IMR-90 (cell line): Measurements from ENCODE around the gene HUWE1. TPM values are rescaled to one million over a fixed set of nuclear protein-coding genes. Genes with fewer than 3 reads are reported as not detected.

Experiments
- ATAC-seq: fragments of 200-7000 bp; cut with Tn5 transposase; 2 replicates; pipeline ENCODE4 v1.9.1; 2020; ENCODE audit warnings: low read depth, mild to moderate bottlenecking, moderate library complexity
- BruUV-seq: library from RNA; stranded (reverse); fragments of 400-500 nt; replicated peaks from 2 replicates; lab custom pipeline; 2021; lab: Mats Ljungman, UMichigan
- CTCF ChIA-PET: fragments of 300-600 bp; formaldehyde crosslinking; extraction: SDS; loops from one replicate; lab custom pipeline; 2021; ENCODE audit warnings: antibody characterized with exemption; lab: Yijun Ruan, JAX
- POLR2A ChIA-PET: fragments of 300-600 bp; sonication (Branson Sonifier 250); formaldehyde crosslinking; loops from one replicate; lab custom pipeline; 2022; ENCODE audit warnings: antibody characterized with exemption; ENCODE audit not compliant: unreplicated experiment; lab: Charles Lee
- DNase-seq: peaks from one replicate; pipeline ENCODE4 v3.0.0; 2013
- H2AFZ ChIP-seq: replicated peaks from 2 replicates; pipeline ENCODE3; 2013; ENCODE audit warnings: low read length, mild to moderate bottlenecking; ENCODE audit not compliant: poor library complexity
- H2AK5ac ChIP-seq: 2 replicates; pipeline ENCODE4 v1.6.1; 2013; ENCODE audit warnings: low read depth, low read length, inconsistent platforms
- H2AK9ac ChIP-seq: replicated peaks from 2 replicates; pipeline ENCODE3; 2013; ENCODE audit warnings: mild to moderate bottlenecking, low read depth, low read length, moderate library complexity; ENCODE audit not compliant: poor library complexity
- H2BK120ac ChIP-seq: 2 replicates; pipeline ENCODE4 v1.6.1; 2013; ENCODE audit warnings: low read depth, low read length, inconsistent platforms
- H2BK15ac ChIP-seq: 3 replicates; pipeline ENCODE4 v1.6.1; 2013; ENCODE audit warnings: low read depth, low read length, inconsistent platforms
- H2BK20ac ChIP-seq: 2 replicates; pipeline ENCODE4 v1.6.1; 2013; ENCODE audit warnings: low read depth, mild to moderate bottlenecking, inconsistent platforms, low read length, moderate library complexity
- H2BK5ac ChIP-seq: 2 replicates; pipeline ENCODE4 v1.6.1; 2013; ENCODE audit warnings: mild to moderate bottlenecking, low read depth, low read length, inconsistent platforms; ENCODE audit not compliant: poor library complexity, severe bottlenecking
- H3K14ac ChIP-seq: replicated peaks from 2 replicates; pipeline ENCODE4 v1.6.1; 2013; ENCODE audit warnings: low read depth, low read length, inconsistent platforms
- H3K18ac ChIP-seq: 2 replicates; pipeline ENCODE4 v1.6.1; 2013; ENCODE audit warnings: low read depth, low read length, control low read depth
- H3K23ac ChIP-seq: 2 replicates; pipeline ENCODE4 v1.6.1; 2013; ENCODE audit warnings: low read depth, low read length, inconsistent platforms
- H3K27ac ChIP-seq: 2 replicates; pipeline ENCODE4 v1.5.1; 2013; ENCODE audit warnings: mild to moderate bottlenecking, control low read depth, low read length; ENCODE audit not compliant: insufficient read depth
- H3K27me3 ChIP-seq: 2 replicates; pipeline ENCODE4 v1.6.1; 2013; ENCODE audit warnings: low read length; ENCODE audit not compliant: control insufficient read depth, insufficient read depth
- H3K36me3 ChIP-seq: 2 replicates; pipeline ENCODE4 v1.6.1; 2013; ENCODE audit warnings: low read length, mixed read lengths; ENCODE audit not compliant: control insufficient read depth, insufficient read depth
- H3K4ac ChIP-seq: 2 replicates; pipeline ENCODE4 v1.6.1; 2013; ENCODE audit warnings: low read depth, low read length, inconsistent platforms
- H3K4me1 ChIP-seq: 2 replicates; pipeline ENCODE4 v1.6.1; 2013; ENCODE audit warnings: low read length, mixed read lengths; ENCODE audit not compliant: control insufficient read depth, insufficient read depth
- H3K4me2 ChIP-seq: 2 replicates; pipeline ENCODE4 v1.6.1; 2013; ENCODE audit warnings: low read depth, mild to moderate bottlenecking, control low read depth, low read length, moderate library complexity
- H3K4me3 ChIP-seq: 2 replicates; pipeline ENCODE4 v1.5.1; 2013; ENCODE audit warnings: low read depth, mild to moderate bottlenecking, control low read depth, low read length, moderate library complexity; ENCODE audit not compliant: insufficient read depth
- H3K56ac ChIP-seq: 2 replicates; pipeline ENCODE4 v1.6.1; 2013; ENCODE audit warnings: low read length, inconsistent platforms; ENCODE audit not compliant: insufficient read depth; ENCODE audit errors: extremely low read depth
- H3K79me1 ChIP-seq, 2 experiments: 2 replicates each; pipeline ENCODE4 v1.6.1; 2013; ENCODE audit warnings: low read length in 2 of 2, inconsistent platforms in 1 of 2, low read depth in 1 of 2
- H3K9ac ChIP-seq: 2 replicates; pipeline ENCODE4 v1.6.1; 2013; ENCODE audit warnings: low read depth, low read length, control low read depth
- H3K9me1 ChIP-seq: 2 replicates; pipeline ENCODE4 v1.6.1; 2013; ENCODE audit warnings: low read length, inconsistent platforms; ENCODE audit not compliant: insufficient read depth
- H3K9me3 ChIP-seq: 2 replicates; pipeline ENCODE4 v1.6.1; 2013; ENCODE audit warnings: low read length; ENCODE audit not compliant: control insufficient read depth, insufficient read depth
- H4K20me1 ChIP-seq: 2 replicates; pipeline ENCODE4 v1.6.1; 2013; ENCODE audit warnings: low read length, inconsistent platforms; ENCODE audit not compliant: insufficient read depth
- H4K5ac ChIP-seq: 2 replicates; pipeline ENCODE4 v1.6.1; 2013; ENCODE audit warnings: mild to moderate bottlenecking, low read depth, low read length, control low read depth
- H4K8ac ChIP-seq, 2 experiments: 2 replicates each; pipeline ENCODE4 v1.6.1; 2013; ENCODE audit warnings: low read depth in 2 of 2, low read length in 2 of 2, control low read depth in 1 of 2, inconsistent platforms in 1 of 2
- H4K91ac ChIP-seq: 2 replicates; pipeline ENCODE4 v1.6.1; 2013; ENCODE audit warnings: low read depth, low read length, inconsistent platforms; ENCODE audit not compliant: insufficient read depth
- BHLHE40 ChIP-seq: fragments of 150-350 bp; IDR thresholded peaks from 2 replicates; pipeline ENCODE4 v1.6.1; 2016; ENCODE audit warnings: mild to moderate bottlenecking, low read depth, low read length
- CEBPB ChIP-seq: IDR thresholded peaks from 2 replicates; pipeline ENCODE4 v1.6.1; 2012; ENCODE audit warnings: low read depth, low read length, improper control_type of control experiment
- CHD1 ChIP-seq: IDR thresholded peaks from 2 replicates; pipeline ENCODE4 v1.6.1; 2012; ENCODE audit warnings: low read depth, low read length, improper control_type of control experiment
- FOS ChIP-seq: fragments of 150-350 bp; IDR thresholded peaks from 2 replicates; pipeline ENCODE4 v1.6.1; 2016; ENCODE audit warnings: low read depth, low read length
- MAFK ChIP-seq: IDR thresholded peaks from 2 replicates; pipeline ENCODE4 v1.6.1; 2012; ENCODE audit warnings: low read depth, low read length, improper control_type of control experiment
- MAZ ChIP-seq: IDR thresholded peaks from 2 replicates; pipeline ENCODE4 v1.6.1; 2012; ENCODE audit warnings: low read depth, mild to moderate bottlenecking, low read length, improper control_type of control experiment, moderate library complexity, borderline replicate concordance
- MXI1 ChIP-seq: IDR thresholded peaks from 2 replicates; pipeline ENCODE4 v1.6.1; 2012; ENCODE audit warnings: low read depth, mild to moderate bottlenecking, low read length, moderate library complexity, borderline replicate concordance
- POLR2A ChIP-seq: IDR thresholded peaks from 2 replicates; pipeline ENCODE4 v1.6.1; 2012; ENCODE audit warnings: mild to moderate bottlenecking, low read depth, low read length
- RAD21 ChIP-seq: IDR thresholded peaks from 2 replicates; pipeline ENCODE4 v1.6.1; 2012; ENCODE audit warnings: low read length, improper control_type of control experiment
- RFX5 ChIP-seq: IDR thresholded peaks from 2 replicates; pipeline ENCODE4 v1.8.0; 2012; ENCODE audit warnings: low read depth, mild to moderate bottlenecking, low read length, moderate library complexity
- SMC3 ChIP-seq: fragments of 150-350 bp; IDR thresholded peaks from 2 replicates; pipeline ENCODE4 v1.6.1; 2016; ENCODE audit warnings: low read depth, mild to moderate bottlenecking, antibody characterized with exemption, low read length, moderate library complexity
- WGBS, 2 experiments: methylation state at CpG; one replicate each; pipeline versions ENCODE4 v1.1.5 to v1.1.7; 2013; ENCODE audit warnings: missing lambda C conversion rate in 2 of 2; ENCODE audit not compliant: insufficient read length in 1 of 2; ENCODE audit errors: extremely low coverage in 2 of 2; 5-methylcytosine and 5-hydroxymethylcytosine counted together
- dilution Hi-C: fragments of 300-500 bp; cut with HindIII; formaldehyde crosslinking; loops from one replicate; pipeline ENCODE4 v1.14.3; 2018; ENCODE audit warnings: low sequenced_read_pairs; ENCODE audit not compliant: unreplicated experiment
- in situ Hi-C: fragments of 300-500 bp; cut with MboI; formaldehyde crosslinking; loops from 3 replicates; pipeline ENCODE4 v1.14.3; 2019; ENCODE audit warnings: low sequenced_read_pairs, inconsistent platforms, mixed read lengths
- intact Hi-C: fragments of 100-400 bp; cut with micrococcal nuclease; formaldehyde crosslinking; loops from 2 replicates; pipeline ENCODE4 v1.10.0; 2022
- polyA plus RNA-seq, 3 experiments: library from polyadenylated mRNA; depleted of rRNA; stranded (reverse); fragments of >200 nt; gene quantifications; 2 replicates each; pipeline ENCODE4 v1.2.3, GENCODE V29; 2012; ENCODE audit warnings: low replicate concordance in 1 of 3
- total RNA-seq: library from RNA; depleted of rRNA; stranded (reverse); fragments of >200 nt; gene quantifications from 2 replicates; pipeline ENCODE4 v1.2.3, GENCODE V29; 2012
- TF ChIP-seq, protein P1 (sequence below): fragments of 150-350 bp; IDR thresholded peaks from 2 replicates; pipeline ENCODE4 v1.6.1; 2016; ENCODE audit warnings: low read depth, mild to moderate bottlenecking, low read length, moderate library complexity, borderline replicate concordance
- TF ChIP-seq, protein P2 (sequence below): fragments of 150-350 bp; IDR thresholded peaks from 2 replicates; pipeline ENCODE4 v1.6.1; 2017; ENCODE audit warnings: mild to moderate bottlenecking, antibody characterized with exemption, low read length, low read depth

HUWE1 gene
- total and polyA plus RNA-seq, 2 of the 4 experiments (the other 2 are of a cell fraction) = 47.6 to 57.7 TPM

DNA sequence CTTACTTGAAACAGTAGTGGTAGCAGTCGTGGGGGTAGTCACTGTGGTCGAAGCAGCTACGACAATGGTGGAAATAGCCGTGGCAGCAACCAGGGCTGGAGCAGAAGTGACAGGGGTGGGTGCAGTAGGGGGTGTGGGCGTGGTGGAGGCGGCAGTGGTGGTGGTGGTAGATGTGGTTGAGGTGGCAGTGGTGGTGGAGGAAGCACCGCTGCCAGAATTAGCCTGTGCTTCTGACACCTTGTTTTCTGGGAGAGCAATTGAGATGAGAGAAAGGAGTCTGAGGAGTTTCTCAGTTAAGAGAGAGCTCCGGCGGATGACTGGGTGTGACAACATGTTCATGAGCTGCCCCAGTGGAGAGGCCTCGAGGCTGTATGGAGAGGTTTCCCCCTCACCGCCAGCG lies 138.9 kb downstream of the HUWE1 start:
- Histone ChIP-seq H2AK5ac (no peak overlapping the region), H3K18ac (no peak overlapping the region), H3K4me3 (no peak overlapping the region), H4K8ac (no peak overlapping the region), H2AK9ac (no peak overlapping the region), H3K27ac (no peak overlapping the region), H3K14ac (no peak overlapping the region), H3K4me2 (no peak overlapping the region), H2BK5ac (no peak overlapping the region), H3K9me3 (no peaks in the 10 kb centered on the region), H3K27me3 (peaks cover 19% of the 10 kb centered on the region; the same call in 1 of the 2 replicates), H3K56ac (no peak overlapping the region), H2BK20ac (no peak overlapping the region), H3K4me1 (no peaks in the 10 kb centered on the region), H3K36me3 (peaks cover 77% of the 10 kb centered on the region), H4K20me1 (peaks cover 3% of the 10 kb centered on the region; the same call in 1 of the 2 replicates), H3K23ac (no peak overlapping the region), H3K4ac (no peak overlapping the region), H2BK120ac (no peak overlapping the region), H2AFZ (no peak overlapping the region), H4K91ac (no peak overlapping the region), H3K79me1 (0 out of 4 replicates have a peak, but pooled peaks cover 0 to 3% of the 10 kb centered on the region in 2 experiments), H2BK15ac (no peak overlapping the region), H3K9me1 (no peaks in the 10 kb centered on the region), H4K5ac (no peak overlapping the region), H3K9ac (no peak overlapping the region)
- intact Hi-C loops (no loop called here), in situ Hi-C loops (no loop called here), dilution Hi-C loops (no loop called here)
- ChIA-PET CTCF (no interaction called here), POLR2A (no interaction called here)
- TF ChIP-seq POLR2A (no peak), CEBPB (no peak), SMC3 (no peak), MXI1 (no peak), FOS (no peak), MAZ (no peak), MAFK (no peak), RFX5 (no peak), RAD21 (no peak), CHD1 (no peak), BHLHE40 (no peak)
- TF ChIP-seq, protein P1, sequence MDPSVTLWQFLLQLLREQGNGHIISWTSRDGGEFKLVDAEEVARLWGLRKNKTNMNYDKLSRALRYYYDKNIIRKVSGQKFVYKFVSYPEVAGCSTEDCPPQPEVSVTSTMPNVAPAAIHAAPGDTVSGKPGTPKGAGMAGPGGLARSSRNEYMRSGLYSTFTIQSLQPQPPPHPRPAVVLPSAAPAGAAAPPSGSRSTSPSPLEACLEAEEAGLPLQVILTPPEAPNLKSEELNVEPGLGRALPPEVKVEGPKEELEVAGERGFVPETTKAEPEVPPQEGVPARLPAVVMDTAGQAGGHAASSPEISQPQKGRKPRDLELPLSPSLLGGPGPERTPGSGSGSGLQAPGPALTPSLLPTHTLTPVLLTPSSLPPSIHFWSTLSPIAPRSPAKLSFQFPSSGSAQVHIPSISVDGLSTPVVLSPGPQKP = no peak
- TF ChIP-seq, protein P2, sequence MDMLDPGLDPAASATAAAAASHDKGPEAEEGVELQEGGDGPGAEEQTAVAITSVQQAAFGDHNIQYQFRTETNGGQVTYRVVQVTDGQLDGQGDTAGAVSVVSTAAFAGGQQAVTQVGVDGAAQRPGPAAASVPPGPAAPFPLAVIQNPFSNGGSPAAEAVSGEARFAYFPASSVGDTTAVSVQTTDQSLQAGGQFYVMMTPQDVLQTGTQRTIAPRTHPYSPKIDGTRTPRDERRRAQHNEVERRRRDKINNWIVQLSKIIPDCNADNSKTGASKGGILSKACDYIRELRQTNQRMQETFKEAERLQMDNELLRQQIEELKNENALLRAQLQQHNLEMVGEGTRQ = no peak
- ATAC-seq (no peak), DNase-seq (no peak)
- no TSS peak for BruUV-seq
- WGBS, 2 experiments = 100% methylated on average over 2 of the region's 12 CpGs; no CpG with 5 or more reads in 1 of the 2 experiments
